SK-N-SH treated with all-trans-retinoic acid at 6 μM for 48 hours (cell line): Measurements from ENCODE around the gene ACOT7.
"Not testable (repeated sequence)": the region's sequence is repeated elsewhere in the genome, so short reads cannot be mapped to it uniquely, and the experiment has no call there.

Source experiments
- BACH2 ChIP-seq: fragments of 250-450 bp; sonication (Bioruptor Pico); IDR thresholded peaks from 2 replicates; pipeline ENCODE4 v1.9.0; 2021; ENCODE audit warnings: mild to moderate bottlenecking, borderline replicate concordance
- CREB5 ChIP-seq: fragments of 250-450 bp; sonication (Bioruptor Pico); IDR thresholded peaks from 2 replicates; pipeline ENCODE4 v1.5.1; 2020; ENCODE audit warnings: low read depth, mild to moderate bottlenecking, moderate library complexity
- ESRRG ChIP-seq: fragments of 250-450 bp; sonication (Bioruptor Pico); IDR thresholded peaks from 2 replicates; pipeline ENCODE4 v1.6.1; 2021; ENCODE audit warnings: mild to moderate bottlenecking
- ISL1 ChIP-seq: fragments of 250-450 bp; sonication (Bioruptor Pico); IDR thresholded peaks from 2 replicates; pipeline ENCODE4 v2.1.2; 2022; ENCODE audit warnings: mild to moderate bottlenecking, moderate library complexity
- PATZ1 ChIP-seq: fragments of 250-450 bp; sonication (Bioruptor Pico); IDR thresholded peaks from 2 replicates; pipeline ENCODE4 v1.8.0; 2020; ENCODE audit warnings: mild to moderate bottlenecking, moderate library complexity, borderline replicate concordance
- POU6F1 ChIP-seq: fragments of 250-450 bp; sonication (Bioruptor Pico); IDR thresholded peaks from 2 replicates; pipeline ENCODE4 v1.8.0; 2021; ENCODE audit warnings: low read depth, mild to moderate bottlenecking, moderate library complexity, borderline replicate concordance
- SNAI2 ChIP-seq: fragments of 250-450 bp; sonication (Bioruptor Pico); IDR thresholded peaks from 2 replicates; pipeline ENCODE4 v1.5.0; 2020; ENCODE audit warnings: mild to moderate bottlenecking, moderate library complexity
- TSHZ2 ChIP-seq: fragments of 250-450 bp; sonication (Bioruptor Pico); IDR thresholded peaks from 2 replicates; pipeline ENCODE4 v1.5.0; 2020; ENCODE audit warnings: mild to moderate bottlenecking, moderate library complexity
- ZFP3 ChIP-seq: fragments of 250-450 bp; sonication (Bioruptor Pico); IDR thresholded peaks from 2 replicates; pipeline ENCODE4 v1.5.0; 2020; ENCODE audit warnings: mild to moderate bottlenecking, moderate library complexity
- ZFP30 ChIP-seq: fragments of 450-650 bp; formaldehyde crosslinking; IDR thresholded peaks from 2 replicates; pipeline ENCODE4 v1.5.0; 2022; ENCODE audit warnings: mild to moderate bottlenecking, moderate library complexity

DNA sequence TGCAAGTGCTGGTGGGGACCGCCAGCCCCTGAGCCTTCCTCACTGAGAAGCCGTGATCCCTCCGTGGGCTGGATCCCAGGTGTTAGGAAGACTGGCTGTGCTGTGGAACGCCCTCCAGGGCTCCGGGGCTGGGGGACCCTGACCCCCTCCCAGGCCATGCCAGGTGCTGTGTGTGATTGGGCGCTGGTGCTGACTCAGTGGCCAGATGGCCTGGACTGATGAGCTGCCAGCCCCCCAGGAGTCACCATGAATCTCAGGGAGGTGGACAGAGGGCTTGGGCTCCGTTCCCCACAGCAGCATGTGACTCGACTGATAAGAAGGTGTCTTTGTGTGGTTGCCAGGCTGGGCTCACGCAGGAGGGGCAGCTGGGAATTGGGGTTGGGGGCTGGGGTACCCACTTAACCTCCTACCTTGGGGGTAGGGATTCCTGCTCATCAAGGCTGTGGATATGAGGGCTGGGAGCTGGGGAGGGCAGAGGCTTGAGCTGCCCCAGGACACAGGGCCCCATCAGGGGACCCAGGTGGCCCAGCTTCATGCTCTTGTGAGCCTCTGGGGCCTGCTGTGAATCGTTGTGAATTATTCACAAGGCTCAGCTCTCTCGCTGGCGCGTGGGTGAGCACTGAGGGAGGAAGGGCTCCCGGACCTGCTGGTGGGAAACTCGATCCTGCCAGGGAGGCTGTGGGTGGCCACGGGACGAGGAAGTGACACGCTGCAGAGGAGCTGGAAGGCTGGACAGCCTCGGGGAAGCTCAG is 36.3 kb upstream of the ACOT7 start:
- not testable (repeated sequence) for TF ChIP-seq PATZ1 (CRISPR knock-in tag); ZFP3 (CRISPR knock-in tag); POU6F1 (CRISPR knock-in tag); TSHZ2; ZFP30 (CRISPR knock-in tag); ISL1 (CRISPR knock-in tag); CREB5 (CRISPR knock-in tag); ESRRG (CRISPR knock-in tag); SNAI2 (CRISPR knock-in tag); BACH2 (CRISPR knock-in tag)
